ENCODE data around the gene SMC1B.

DNA sequence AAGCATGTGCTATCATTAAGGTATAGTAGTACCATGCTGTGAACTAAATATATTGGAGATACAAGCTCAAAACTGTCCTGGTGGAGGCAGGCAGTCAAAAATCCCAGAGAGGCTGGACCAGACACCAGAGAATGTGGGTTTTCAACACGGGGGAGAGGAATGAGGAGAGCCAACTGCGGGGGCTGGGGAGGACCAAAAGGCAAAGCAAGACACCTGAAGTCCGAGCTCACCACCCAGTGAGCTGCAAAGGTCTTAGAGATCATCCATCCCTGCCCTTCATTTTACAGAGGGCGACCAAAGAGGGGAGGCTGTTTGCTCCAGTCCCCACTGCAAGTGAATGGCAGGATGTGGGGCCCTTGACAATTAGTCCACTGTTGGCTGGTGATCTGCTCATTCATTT lies 10.1 kb upstream of the SMC1B start:
- TF ChIP-seq CTCF (IDR thresholded peaks at IDR 0.05) (no peak), TCF7L2 (IDR thresholded peaks at IDR 0.05; ENCODE audit: low read depth, low read length) (no peak), POLR2AphosphoS5 (IDR thresholded peaks at IDR 0.05; ENCODE audit: low read depth, low read length) (no peak), REST (IDR thresholded peaks at IDR 0.05; ENCODE audit: insufficient read depth in 1 of 2, low read depth in 2 of 2, low read length in 1 of 2) (no peak)
